GM12878 (cell line): ENCODE measurements around the gene TNFAIP1. TPM values are rescaled to one million over a fixed set of nuclear protein-coding genes. Genes with fewer than 3 reads are reported as not detected.
A peak's percentile ranks its signal among the peaks of the same experiment; 100 is the strongest.

Experiments used
- ATAC-seq: fragments of 200-7000 bp; cut with Tn5 transposase; 3 replicates; pipeline ENCODE4 v1.9.1; 2020; ENCODE audit warnings: mild to moderate bottlenecking, moderate library complexity
- BruUV-seq: library from RNA; stranded (reverse); fragments of 400-500 nt; replicated peaks from 2 replicates; lab custom pipeline; 2021; lab: Mats Ljungman, UMichigan
- CTCF ChIA-PET: fragments of 300-600 bp; sonication (Branson Sonifier 250); formaldehyde crosslinking; extraction: SDS; loops from one replicate; lab custom pipeline; 2021; ENCODE audit warnings: inconsistent platforms; lab: Yijun Ruan, JAX
- POLR2A ChIA-PET: fragments of 350-600 bp; formaldehyde crosslinking; extraction: SDS; loops from one replicate; lab custom pipeline; 2021; ENCODE audit warnings: inconsistent platforms; lab: Charles Lee
- RAD21 ChIA-PET: fragments of 300-600 bp; sonication (Branson Sonifier 250); formaldehyde crosslinking; loops from one replicate; lab custom pipeline; 2023; ENCODE audit warnings: antibody characterized with exemption; ENCODE audit not compliant: unreplicated experiment; lab: Charles Lee
- SMC1A ChIA-PET: fragments of 300-600 bp; sonication (Branson Sonifier 250); formaldehyde crosslinking; loops from one replicate; lab custom pipeline; 2023; ENCODE audit not compliant: unreplicated experiment, uncharacterized antibody; lab: Charles Lee
- DNase-seq: peaks from one replicate; pipeline ENCODE4 v3.0.0-alpha.2; 2011; ENCODE audit warnings: low read depth, low spot score
- FAIRE-seq: peaks from 3 replicates; lab custom pipeline; 2011; peaks lifted over from hg19 to GRCh38; lab: Jason Lieb, UNC
- H2AFZ ChIP-seq: 2 replicates; pipeline ENCODE4 v1.6.0; 2011; ENCODE audit warnings: low read depth, low read length, control low read depth; ENCODE audit not compliant: control insufficient read depth
- H3K27ac ChIP-seq: 2 replicates; pipeline ENCODE4 v1.5.1; 2011; ENCODE audit warnings: control low read depth; ENCODE audit not compliant: control insufficient read depth, insufficient read depth
- H3K27me3 ChIP-seq, 2 experiments: replicated peaks in 1 of 2; 2 replicates each; pipeline versions ENCODE4 v1.6.0 to v1.6.1; 2011; ENCODE audit warnings: low read length in 1 of 2; ENCODE audit not compliant: control insufficient read depth in 2 of 2, insufficient read depth in 2 of 2
- H3K36me3 ChIP-seq, 2 experiments: 2 replicates each; pipeline ENCODE4 v1.5.1; 2011; ENCODE audit warnings: low read length in 1 of 2; ENCODE audit not compliant: control insufficient read depth in 2 of 2, insufficient read depth in 2 of 2
- H3K4me1 ChIP-seq: 2 replicates; pipeline ENCODE4 v1.6.1; 2011; ENCODE audit warnings: mild to moderate bottlenecking, low read length, moderate library complexity, mixed read lengths; ENCODE audit not compliant: control insufficient read depth, insufficient read depth
- H3K4me2 ChIP-seq: 2 replicates; pipeline ENCODE4 v1.6.0; 2011; ENCODE audit warnings: control low read depth; ENCODE audit not compliant: control insufficient read depth, insufficient read depth
- H3K4me3 ChIP-seq: fragments of 200-600 bp; sonication (generic); 2 replicates; pipeline ENCODE4 v1.5.1; 2016
- H3K79me2 ChIP-seq: 2 replicates; pipeline ENCODE4 v1.6.0; 2011; ENCODE audit warnings: low read length; ENCODE audit not compliant: control insufficient read depth, insufficient read depth
- H3K9ac ChIP-seq: 2 replicates; pipeline ENCODE4 v1.8.0; 2011; ENCODE audit warnings: low read length, control low read depth, mixed read lengths; ENCODE audit not compliant: control insufficient read depth, insufficient read depth
- H3K9me3 ChIP-seq: replicated peaks from 3 replicates; pipeline ENCODE4 v1.5.1; 2011; ENCODE audit warnings: mild to moderate bottlenecking, low read length; ENCODE audit not compliant: control insufficient read depth, insufficient read depth
- H4K20me1 ChIP-seq: 2 replicates; pipeline ENCODE4 v1.6.0; 2011; ENCODE audit not compliant: control insufficient read depth, insufficient read depth
- BCL3 ChIP-seq: IDR thresholded peaks from 2 replicates; pipeline ENCODE4 v1.6.1; 2011; ENCODE audit warnings: borderline replicate concordance, low read depth, mild to moderate bottlenecking, moderate library complexity, low read length; ENCODE audit not compliant: insufficient read depth, poor library complexity, severe bottlenecking
- ESRRA ChIP-seq: IDR thresholded peaks from 2 replicates; pipeline ENCODE4 v1.6.1; 2012; ENCODE audit warnings: mild to moderate bottlenecking, low read length, improper control_type of control experiment
- FOXK2 ChIP-seq: fragments of 450-650 bp; IDR thresholded peaks from 2 replicates; pipeline ENCODE4 v1.6.1; 2017; ENCODE audit warnings: mild to moderate bottlenecking, moderate library complexity
- HDAC2 ChIP-seq: fragments of 200-600 bp; sonication (generic); IDR thresholded peaks from 2 replicates; pipeline ENCODE4 v1.6.1; 2017
- HSF1 ChIP-seq: fragments of 150-350 bp; IDR thresholded peaks from 2 replicates; pipeline ENCODE4 v1.6.1; 2014; ENCODE audit warnings: mild to moderate bottlenecking, low read depth, low read length
- MEF2A ChIP-seq: IDR thresholded peaks from 2 replicates; pipeline ENCODE4 v1.6.1; 2011; ENCODE audit warnings: low read depth, mild to moderate bottlenecking, low read length, moderate library complexity; ENCODE audit not compliant: insufficient read depth
- MXI1 ChIP-seq: fragments of 150-350 bp; IDR thresholded peaks from 2 replicates; pipeline ENCODE4 v1.6.1; 2011; ENCODE audit warnings: low read depth, mild to moderate bottlenecking, inconsistent platforms, low read length, improper control_type of control experiment
- NKRF ChIP-seq: fragments of 450-650 bp; conservative IDR thresholded peaks from 2 replicates; pipeline ENCODE4 v1.6.1; 2017; ENCODE audit warnings: mild to moderate bottlenecking, moderate library complexity
- PBX3 ChIP-seq: IDR thresholded peaks from 2 replicates; pipeline ENCODE4 v1.6.1; 2011; ENCODE audit warnings: mild to moderate bottlenecking, low read depth, low read length, moderate library complexity; ENCODE audit not compliant: insufficient replicate concordance
- PKNOX1 ChIP-seq: fragments of 450-650 bp; IDR thresholded peaks from 2 replicates; pipeline ENCODE4 v1.6.1; 2016; ENCODE audit warnings: mild to moderate bottlenecking
- RFX5 ChIP-seq: IDR thresholded peaks from 2 replicates; pipeline ENCODE4 v1.6.1; 2011; ENCODE audit warnings: low read depth, low read length, improper control_type of control experiment
- TAF1 ChIP-seq: IDR thresholded peaks from 2 replicates; pipeline ENCODE4 v1.6.1; 2011; ENCODE audit warnings: mild to moderate bottlenecking, low read depth, low read length, borderline replicate concordance
- WRNIP1 ChIP-seq: IDR thresholded peaks from 2 replicates; pipeline ENCODE4 v1.6.1; 2011; ENCODE audit warnings: low read depth, low read length, improper control_type of control experiment, borderline replicate concordance
- WGBS: methylation state at CpG from one replicate; pipeline ENCODE4 v1.1.6; 2016; ENCODE audit warnings: low lambda C conversion rate; ENCODE audit not compliant: insufficient replicate concordance, insufficient coverage; ENCODE audit errors: missing lambda C conversion rate; 5-methylcytosine and 5-hydroxymethylcytosine counted together
- in situ Hi-C: fragments of 300-500 bp; cut with MboI; formaldehyde crosslinking; loops from 9 replicates; pipeline ENCODE4 v1.14.3; 2018; ENCODE audit warnings: mixed read lengths
- intact Hi-C: fragments of 100-400 bp; cut with micrococcal nuclease; formaldehyde crosslinking; loops from one replicate; pipeline ENCODE4 v1.14.2; 2022; ENCODE audit not compliant: unreplicated experiment
- polyA plus RNA-seq, 11 experiments: library from polyadenylated mRNA; depleted of rRNA in 4 of 11; unstranded in 6 of 11; stranded (reverse) in 5 of 11; fragments of >200 nt; fragmentation: Nextera tagmentation in 4 of 11; fragmentation: Illumina TruSeq in 1 of 11; extraction: Ambion mirVana in 4 of 11; extraction: Trizol in 1 of 11; gene quantifications; 1 replicate in 1 of 11; 2 replicates in 10 of 11; pipeline versions ENCODE4 v1.2.1 to v1.2.3, GENCODE V29; 2011 to 2016; ENCODE audit warnings: inconsistent platforms in 2 of 11, missing spikeins in 2 of 11, low read depth in 1 of 11
- total RNA-seq, 4 experiments: library from RNA; depleted of rRNA in 3 of 4; stranded (reverse); fragments of >200 nt in 3 of 4; fragmentation: Illumina TruSeq in 1 of 4; extraction: Trizol in 1 of 4; gene quantifications; 2 replicates each; pipeline versions ENCODE4 v1.2.1 to v1.2.3, GENCODE V29; 2013 to 2021

The TNFAIP1 gene
- total and polyA plus RNA-seq, 10 of the 15 experiments (the other 5 are each of a cell fraction or from before 2014, with no cell fraction given), result 1.8 to 16.9 (median 11.7) TPM

GRCh38 chr17:28372203-28372944 is 36.8 kb downstream of the TNFAIP1 start (continued):
- TF ChIP-seq NKRF, result 0 out of 2 replicates have a peak, but pooled peaks have one; percentile 28
- no peak for TF ChIP-seq RFX5
- TF ChIP-seq PBX3, result no peak

GRCh38 chr17:28372945-28373274 is 37.3 kb downstream of the TNFAIP1 start:
- Histone ChIP-seq H3K9me3 (no peaks in the 10 kb centered on the region), H3K27ac (no peak overlapping the region), H3K27me3 (no peaks in the 10 kb centered on the region), H2AFZ (no peak overlapping the region), H3K4me1 (peaks cover 7% of the 10 kb centered on the region), H4K20me1 (peaks cover 3% of the 10 kb centered on the region; the same call in 1 of the 2 replicates), H3K4me2 (peak overlapping the region; percentile 93), H3K4me3 (peak overlapping the region; percentile 88), H3K9ac (peak overlapping the region; percentile 67), H3K36me3 (no peaks in the 10 kb centered on the region), H3K79me2 (peaks cover 2% of the 10 kb centered on the region; the same call in 1 of the 2 replicates)
- DNase-seq (no peak), FAIRE-seq (no peak), ATAC-seq (no peak)
- ChIA-PET RAD21 (no interaction called here), CTCF (no interaction called here), SMC1A (interaction anchor here (1.4 kb wide), 1 partner anchor 18 kb away, joined by 3 read pairs; no protein-coding TSS in a partner anchor), POLR2A (no interaction called here)
- in situ Hi-C loops, result loop anchor here (10.0 kb wide), 1 partner anchor 172 kb away; no protein-coding TSS in a partner anchor
- intact Hi-C loops, result loop anchor here (10.0 kb wide), 2 partner anchors 62 to 172 kb away; no protein-coding TSS in a partner anchor
- 96% methylated on average over 5 of the region's 6 CpGs for WGBS
- BruUV-seq, result no TSS peak
- TF ChIP-seq HSF1 (no peak), MEF2A (no peak), WRNIP1 (no peak), ESRRA (no peak), BCL3 (no peak), HDAC2 (no peak), TAF1 (no peak), FOXK2 (no peak), MXI1 (no peak), PKNOX1 (no peak)
